HG02588 (cell line): ENCODE data around the gene MTG2.

Experiments
- ATAC-seq: cut with Tn5 transposase; IDR thresholded peaks from one replicate; pipeline ENCODE4 v1.9.1; 2021; ENCODE audit warnings: mild to moderate bottlenecking, moderate library complexity; ENCODE audit not compliant: unreplicated experiment

MTG2 gene

DNA sequence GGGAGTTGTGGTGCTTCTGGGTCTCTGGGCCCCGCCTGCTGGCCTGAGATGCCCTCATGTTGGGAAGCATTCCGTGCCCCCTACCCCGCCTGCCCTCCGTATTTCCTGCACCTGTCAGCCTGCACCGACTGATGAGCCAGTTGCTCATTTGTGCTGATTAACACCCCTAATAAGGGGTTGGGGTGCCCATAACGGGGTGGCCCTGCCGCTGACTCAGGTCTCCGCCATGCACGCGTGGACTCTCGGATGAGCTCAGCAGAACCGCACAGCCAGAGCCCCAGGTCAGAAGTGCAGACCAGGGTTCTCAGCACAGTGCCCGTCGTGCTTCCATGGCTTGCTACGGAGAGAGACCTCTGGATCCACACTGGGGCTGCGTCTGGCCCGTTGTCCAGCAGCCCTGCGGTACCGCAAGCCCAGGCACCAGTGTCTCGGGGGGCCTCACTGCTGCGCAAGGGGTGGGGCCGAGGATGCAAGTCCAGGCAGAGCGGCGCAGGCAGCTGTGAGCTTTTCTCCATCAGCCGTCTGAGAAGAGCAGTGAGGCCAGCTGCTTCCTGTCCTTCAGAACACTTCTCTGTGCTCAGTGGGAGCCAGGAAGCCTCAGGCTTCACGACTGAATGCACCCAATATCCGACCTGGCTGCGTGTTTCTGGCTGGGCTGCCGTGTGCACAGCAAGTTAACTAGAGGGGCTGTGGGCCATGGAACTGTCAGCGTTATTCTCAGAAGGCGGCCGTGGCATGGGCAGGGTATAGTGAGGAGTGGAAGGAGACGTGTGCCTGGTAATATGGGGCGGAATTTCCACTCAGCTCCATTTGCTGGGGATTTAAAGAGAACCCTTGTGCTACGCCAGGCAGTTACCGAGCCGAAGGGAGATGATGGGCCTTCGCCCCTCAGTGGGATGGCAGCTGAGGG is 18.6 kb downstream of the MTG2 start:
- ATAC-seq = no peak

DNA sequence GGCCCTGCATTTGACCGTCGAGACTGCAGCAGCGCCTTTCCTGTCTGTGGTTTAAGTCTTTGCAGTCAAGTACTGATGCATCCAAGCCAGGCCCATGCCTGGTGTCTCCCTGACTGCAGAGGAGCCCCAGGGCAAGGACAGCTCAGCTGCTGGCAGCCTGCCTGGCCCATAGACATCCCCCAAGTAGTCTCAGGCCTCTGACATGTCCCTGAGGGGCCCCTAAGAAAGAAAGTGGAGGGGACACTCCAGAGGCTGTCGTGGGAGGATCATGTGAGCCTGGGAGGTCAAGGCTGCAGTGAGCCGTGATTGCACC is 19.2 kb downstream of the MTG2 start:
- no peak for ATAC-seq

DNA sequence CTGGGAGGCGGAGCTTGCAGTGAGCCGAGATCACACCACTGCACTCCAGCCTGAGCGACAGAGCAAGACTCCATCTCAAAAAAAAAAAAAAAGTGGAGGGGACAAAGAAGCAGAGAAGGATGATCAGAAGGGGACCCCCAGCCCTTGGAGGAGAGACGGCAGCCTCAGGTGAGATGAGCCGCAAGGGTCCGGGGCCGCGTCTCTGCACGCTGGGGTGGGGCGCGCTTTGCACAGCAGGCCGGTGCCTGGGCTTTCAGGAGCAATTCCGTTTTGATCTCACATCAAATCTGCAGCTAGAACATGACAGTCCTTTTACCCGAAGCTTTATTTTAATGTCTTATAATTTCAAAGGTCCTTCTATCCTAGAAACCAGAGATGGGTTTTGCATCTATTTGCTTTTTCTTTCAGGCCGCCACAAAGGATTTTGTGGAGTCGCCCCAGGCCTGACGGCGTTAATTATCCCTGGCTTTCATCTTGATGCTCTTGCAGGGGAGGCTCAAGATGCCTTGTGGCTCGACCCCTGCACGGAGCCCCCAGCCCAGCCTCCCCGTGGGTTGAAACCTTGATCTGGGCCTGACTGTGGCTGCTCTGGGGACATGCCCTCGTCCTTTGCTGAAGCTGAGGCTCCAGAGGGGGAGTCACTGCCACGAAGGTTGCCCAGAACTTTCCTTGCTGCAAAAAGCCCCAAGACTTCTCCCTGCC is 20.0 kb downstream of the MTG2 start:
- no peak for ATAC-seq

DNA sequence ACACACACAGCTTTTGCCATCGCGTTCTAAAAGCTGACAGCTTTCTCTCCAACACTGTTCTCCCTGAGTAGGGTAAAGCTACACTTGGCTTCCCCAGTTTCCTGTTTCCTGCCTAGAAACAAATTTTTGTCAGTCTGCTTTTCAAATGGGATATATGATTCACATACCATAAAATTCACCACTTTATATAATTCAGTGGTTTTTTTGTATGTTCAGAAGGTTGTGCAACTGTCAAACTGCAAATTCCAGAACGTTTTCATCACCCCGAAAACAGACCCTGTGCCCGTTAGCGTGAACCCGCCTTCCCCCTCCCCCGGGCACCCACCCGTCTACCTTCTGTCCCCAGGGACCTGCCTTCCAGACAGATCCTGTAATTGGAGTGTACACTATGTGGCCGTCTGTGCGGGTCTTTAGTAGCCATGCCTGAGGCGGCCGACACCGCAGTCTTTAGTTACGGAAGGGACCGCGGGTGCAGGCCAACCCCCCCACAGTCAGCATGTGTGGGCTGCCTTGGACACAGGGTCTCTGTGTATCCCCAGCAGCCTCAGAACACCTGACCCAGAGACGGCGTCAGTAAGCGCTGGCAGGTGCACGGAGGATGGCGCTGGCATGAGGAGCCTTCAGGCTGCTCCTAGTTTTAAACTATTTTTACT is 20.7 kb downstream of the MTG2 start:
- no peak for ATAC-seq

DNA sequence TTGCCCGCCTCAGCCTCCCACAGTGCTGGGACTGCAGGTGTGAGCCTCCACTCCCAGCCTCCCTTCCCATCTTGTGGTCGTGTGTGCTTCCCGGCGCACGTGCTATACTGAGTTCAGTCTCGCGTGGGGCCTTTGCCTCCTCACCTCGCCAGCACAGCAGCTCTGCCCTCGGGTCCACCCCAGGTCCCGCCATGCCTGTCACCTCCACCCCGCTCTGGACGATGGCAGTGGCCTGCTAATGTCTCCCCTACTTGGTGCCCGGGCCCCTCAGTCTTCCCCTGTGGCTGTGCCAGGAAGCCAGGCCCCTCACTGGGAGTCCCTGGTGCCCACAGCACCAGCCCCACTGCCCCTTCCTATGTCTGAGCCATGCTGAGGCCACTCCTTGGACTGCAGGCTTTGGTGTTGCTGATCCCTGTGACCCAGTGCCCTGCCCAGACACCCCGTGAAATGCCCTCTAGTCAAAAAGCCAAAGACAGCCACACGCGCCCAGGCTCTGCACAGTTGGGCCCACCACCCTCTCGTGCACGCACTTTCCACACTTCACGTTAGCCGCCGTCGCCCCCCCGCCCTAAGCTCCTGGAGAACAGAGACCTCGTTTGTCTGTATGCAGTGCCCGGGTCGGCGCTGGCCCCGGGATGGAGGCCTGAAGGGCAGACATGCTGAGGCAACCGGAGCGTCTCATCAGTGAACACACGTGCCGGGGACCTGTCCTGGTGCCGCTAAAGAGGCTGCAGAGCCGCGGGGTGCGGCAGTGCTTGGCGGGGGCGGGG is 23.0 kb downstream of the MTG2 start:
- no peak for ATAC-seq

DNA sequence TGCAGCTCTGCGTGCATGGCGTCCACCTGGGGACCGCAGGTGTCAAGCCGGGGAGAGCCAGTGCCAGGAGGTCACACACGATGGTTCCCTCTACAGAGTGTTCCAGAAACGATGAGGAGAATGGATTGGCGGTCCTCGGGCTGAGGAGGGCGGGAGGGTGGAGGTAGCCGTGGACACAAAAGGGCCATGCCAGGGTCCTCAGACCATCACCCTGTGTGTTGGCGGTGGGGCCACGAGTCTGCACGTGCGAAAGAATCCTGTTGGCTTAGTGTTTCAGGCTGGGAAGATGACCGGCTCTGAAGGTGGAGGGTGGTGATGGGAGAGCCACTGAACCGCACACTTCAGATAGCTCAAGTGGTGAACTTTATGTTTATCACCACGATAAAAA is 23.6 kb downstream of the MTG2 start:
- no peak for ATAC-seq

DNA sequence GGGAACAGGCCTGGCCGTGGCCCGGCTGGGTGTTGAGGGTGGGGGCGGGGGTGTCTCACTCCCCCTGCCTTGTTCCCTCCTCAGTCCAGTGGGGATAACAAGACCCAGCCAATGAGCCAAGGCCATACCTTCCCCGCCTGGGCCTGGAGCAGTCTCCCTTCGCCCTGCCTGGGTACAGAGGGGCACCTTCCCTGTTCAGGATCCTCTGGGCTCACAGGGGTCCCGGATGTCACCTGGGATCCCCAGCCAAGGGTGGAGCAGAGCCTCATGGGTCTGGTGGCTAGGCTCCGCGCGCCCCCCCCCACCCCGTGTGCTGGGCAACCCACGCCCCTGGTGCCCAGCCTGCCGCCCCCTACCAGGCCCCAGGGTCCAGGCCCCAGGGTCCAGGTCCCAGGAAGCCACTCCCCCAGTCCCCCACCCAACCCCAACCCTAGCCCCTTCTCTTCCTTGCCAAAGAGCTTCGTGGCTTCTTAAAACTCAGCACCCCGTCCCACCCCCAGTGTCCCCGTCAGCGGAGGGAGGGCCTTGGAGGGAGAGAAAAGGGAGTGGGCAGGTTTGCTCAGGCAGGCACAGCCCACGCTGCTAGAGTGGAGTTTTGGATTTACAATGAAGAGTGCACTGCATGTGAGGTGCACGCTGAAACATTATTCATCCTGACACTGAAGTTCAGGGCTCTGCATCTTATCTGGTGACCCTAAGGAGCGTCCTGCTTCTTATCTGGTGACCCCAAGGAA is 25.4 kb downstream of the MTG2 start:
- ATAC-seq = no peak

DNA sequence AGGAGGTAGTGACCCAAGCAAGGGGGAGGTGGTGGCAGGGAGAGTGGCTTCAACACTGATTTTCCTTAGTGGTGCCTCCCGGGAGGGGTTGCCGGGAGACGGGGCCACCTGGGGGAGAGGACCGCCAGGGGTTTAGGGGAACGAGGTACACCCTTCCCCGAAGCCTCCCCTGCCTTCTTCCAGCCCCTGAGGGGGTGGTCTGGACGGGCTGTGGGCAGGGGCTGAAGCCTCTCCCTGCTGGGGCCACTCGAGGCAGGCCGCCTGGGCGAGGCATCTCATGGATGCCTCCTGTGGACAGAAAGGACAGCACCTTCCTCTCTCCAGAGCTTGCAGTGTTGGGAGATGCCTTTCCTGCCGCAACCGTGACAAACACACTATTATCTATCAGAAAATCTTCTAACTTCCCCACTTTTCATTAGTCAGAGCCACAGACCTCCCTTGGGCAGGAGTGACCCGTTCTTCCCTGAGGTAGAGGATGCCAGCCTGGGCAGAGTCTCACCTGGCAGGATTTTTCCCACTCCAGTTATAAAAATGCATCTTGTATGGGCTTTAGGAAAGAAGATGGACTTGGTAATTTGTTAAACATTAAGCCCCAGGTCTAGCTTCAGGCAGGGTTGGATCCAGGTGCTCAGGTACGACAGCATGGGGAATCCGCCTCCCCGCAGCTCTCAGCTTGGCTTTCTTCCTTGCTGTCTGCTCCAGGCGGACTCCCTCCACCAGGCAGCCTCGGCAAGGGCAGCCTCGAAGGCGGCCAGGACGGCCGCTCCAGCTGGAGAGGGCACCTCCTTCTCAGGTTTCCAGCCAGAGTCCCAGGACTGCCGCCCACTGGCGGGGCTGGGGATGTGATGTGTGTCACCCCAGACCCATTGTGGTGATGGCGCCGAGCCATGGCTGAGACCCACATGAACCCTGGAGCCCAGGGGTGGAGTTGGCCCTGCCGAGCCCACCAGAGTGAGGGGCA is 26.2 kb downstream of the MTG2 start:
- ATAC-seq = no peak

DNA sequence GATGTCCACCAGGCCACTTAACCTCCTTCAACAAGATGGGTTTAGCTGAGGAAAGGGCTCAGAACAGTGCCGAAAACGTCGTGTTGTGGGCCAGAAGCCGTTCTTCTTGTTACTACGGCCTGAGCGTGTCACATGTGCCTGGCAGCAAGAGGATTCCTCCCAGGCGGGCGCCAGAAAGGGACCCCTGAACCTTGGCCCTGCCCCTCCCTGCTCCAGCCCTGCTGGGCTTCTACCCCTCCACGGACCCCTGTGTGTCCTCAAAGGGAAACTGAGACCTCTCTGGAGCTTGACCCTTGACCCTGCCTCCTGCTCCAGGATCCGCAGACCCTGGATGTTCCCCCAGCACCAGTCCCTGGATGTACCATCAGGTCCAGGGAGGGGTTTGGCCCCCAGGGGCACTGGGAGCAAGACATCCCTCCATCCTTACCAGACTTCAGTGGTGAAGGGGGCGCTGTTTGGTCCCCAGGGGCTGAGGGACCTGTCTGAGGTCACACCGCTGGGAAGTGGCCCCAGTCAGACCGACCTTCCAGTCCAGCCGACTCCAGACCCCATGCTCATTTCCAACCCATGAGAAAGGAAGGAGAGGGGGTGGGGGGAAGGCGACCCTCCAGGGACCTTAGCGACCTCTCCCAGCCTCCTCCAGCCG is 27.1 kb downstream of the MTG2 start:
- ATAC-seq = no peak

DNA sequence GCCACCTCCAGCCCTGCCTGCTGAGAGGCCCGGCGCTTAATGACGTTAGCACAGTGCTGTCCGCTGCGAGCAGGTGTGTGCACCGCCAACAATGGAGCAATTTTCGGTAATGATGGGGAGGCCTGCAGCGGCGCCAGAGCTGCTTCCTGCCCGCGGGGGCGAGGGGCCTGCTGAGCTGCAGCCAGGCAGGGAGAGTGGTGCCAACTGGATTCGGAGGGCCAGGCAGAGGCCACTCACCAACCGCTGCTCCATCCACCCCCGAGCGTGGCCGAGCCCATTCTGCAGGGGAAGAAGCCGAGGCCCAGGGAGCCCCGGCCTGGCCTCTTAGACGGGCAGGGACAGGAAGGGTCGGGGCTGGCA is 27.6 kb downstream of the MTG2 start:
- ATAC-seq = no peak

DNA sequence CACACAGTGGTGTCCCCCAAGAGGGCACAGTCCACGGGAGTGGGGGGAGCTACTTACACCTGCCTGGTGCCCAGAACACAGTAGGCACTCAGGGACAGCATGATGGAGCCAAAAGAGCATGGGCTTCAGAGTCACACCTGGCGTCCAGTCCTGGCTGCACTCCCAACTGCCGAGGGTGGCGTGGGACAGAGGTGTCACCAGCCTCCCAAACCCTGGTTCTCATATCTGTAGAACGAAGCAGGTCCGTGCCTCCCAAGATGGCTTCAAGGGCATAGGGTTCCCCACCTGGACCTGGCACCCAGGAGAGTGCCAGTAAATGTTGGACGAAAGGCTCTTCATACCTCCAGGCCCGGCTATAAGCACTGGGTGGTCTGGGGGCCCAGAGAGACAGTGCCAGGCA is 28.4 kb downstream of the MTG2 start:
- no peak for ATAC-seq

DNA sequence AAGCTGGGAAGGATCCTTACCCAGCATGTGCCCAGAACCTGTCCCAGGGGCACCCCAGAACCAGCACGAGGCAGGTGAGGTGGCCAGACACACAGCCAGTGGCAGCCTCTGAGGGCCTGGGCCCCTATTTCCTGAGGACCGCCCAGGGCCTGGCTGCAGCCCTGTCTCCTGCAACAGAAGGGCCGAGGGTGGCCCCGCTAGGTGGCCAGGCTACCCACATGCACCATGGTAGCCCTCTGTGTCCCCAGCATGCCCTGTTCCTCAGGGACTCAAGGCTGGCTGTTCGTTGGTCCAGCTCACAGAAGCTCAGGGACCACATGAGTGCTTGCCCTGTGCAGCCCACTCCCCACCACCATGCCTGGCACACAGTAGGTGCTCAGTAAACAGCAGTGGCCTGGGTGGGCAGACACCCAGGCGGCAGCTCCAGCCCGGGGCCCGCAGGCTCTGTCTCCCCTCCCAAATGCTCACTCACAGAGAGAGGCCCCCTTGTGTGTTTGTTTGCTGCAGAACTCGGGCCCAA is 29.0 kb downstream of the MTG2 start:
- ATAC-seq = no peak

DNA sequence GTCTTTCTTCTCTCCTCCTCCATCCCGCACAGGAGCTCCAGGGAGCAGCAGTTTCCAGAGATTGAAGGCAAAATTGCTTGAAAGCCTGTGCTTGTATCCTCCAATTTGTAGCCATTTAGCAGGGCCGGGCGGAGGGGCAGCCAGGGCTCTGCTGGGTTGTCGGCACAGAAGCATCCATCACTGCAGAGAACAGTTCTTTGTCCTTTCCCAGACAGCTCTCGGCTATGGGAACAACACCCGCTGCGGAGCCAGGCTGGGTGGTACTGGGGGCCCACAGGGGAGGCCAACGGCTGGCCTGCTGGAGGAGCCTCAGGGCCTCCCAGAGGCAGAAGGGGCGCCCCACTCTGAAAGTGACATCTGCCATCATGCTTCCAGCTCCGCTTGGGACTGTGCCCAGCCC is 29.5 kb downstream of the MTG2 start:
- ATAC-seq = no peak

DNA sequence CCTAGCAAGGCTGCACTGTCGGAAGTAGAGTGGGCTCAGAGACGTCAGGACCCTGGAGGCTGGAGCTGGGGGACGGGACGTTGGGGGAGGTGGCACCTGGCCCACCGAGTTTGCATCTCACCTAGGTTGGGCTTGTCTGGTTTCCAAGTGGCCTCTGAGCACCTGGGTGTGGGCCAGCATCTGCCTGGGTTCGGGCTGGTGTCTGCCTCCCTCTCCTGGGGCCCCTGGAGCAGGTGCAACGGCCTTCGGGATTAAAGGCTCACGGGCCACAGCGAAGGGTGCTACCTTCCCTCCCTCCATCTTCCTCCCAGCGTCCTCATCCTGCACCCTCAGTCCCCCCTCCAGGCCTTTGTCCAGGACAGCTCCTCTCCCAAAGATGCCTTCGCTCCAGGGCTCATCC is 31.2 kb downstream of the MTG2 start:
- ATAC-seq = no peak

DNA sequence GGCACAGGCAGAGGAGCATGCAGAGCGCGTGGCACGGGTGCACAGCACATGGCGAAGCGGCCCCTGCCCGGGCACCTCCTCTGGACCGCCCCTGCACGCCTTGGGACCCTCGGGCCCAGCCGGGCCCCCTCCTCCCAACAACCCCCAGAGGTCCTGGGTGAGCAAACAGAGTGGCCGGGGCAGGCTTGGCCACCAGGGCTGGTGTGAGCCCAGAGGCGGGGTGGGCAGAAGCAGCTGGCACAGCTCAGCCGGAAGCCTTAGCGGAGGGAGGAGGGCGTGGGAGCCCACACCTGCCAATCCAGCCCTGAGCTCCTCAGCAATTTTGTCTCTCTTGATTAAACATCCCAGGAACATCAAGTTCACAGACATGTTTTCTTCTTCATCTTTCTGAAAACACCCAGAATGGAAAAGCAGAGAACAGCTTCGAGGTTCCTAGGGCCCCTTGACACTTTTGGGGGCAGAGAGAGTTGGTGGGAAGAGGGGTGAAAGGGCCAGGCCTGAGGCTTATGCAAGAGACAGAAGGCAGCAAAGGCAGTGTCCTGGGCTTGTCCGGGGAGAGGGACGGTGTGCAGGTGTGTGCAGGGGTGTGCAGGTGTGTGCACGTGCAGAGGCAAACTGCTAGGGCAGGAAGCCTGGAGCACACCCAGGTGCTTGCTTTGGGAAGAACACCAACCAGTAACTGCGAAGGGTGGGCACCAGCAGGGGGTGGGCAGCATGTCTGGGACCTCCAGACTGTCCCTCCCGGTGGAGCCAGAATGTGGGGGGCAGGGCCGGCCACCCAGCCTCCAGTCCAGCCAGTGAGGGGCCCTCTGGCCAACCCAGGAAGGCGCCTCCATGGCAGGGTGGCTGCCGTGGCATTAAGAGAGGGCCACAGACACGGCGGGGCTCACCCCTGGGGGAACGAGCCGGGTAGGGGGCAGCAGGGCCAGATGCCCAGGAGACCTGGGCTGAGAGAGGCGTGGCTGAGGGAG is 32.5 kb downstream of the MTG2 start:
- no peak for ATAC-seq

DNA sequence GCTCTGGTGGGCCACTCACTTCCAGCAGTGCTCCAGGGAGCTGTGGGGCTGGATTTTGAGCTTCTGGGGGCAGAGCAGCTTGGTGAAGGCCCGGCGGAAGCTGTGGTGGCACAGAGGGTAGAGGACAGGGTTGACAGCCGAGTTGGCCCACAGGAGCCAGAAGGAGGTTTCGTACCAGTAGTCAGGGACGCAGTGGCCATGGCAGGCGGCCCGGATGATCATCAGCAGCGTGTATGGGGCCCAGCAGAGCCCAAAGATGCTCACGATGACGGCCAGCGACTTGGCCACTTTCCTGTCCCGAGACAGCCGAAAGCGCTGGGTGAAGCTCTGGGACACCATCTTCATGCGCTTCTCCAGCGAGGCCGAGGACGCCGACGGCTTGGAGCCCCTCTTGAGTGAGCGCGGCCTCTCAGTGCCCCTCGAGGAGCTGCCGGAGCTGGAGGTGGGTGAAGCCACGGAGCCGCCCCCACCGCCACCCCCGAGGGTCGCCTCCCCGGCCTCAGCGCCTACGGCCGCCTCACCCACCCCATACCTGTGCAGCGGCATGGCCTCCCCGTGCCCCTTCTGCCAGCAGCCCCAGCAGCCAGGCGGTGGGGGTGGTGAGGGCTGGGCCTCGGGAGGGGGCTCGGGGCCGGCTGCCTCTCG is 33.3 kb downstream of the MTG2 start:
- ATAC-seq = no peak
